Pons (tissue), 1 donor: ENCODE data around the gene NPY.
"Not testable (repeated sequence)": the region's sequence is repeated elsewhere in the genome, so short reads cannot be mapped to it uniquely, and the experiment has no call there.

Experiments used
- DNase-seq: peaks from one replicate; pipeline ENCODE4 v3.0.0-alpha.2; 2016; ENCODE audit warnings: low spot score

The NPY gene

GRCh38 chr7:24283897-24284698 is at the start of gene NPY:
NPY (plus strand) TSS chr7:24284190; CDS start chr7:24285241, 1,051 bp downstream.
- DNase-seq = no peak

- DNase-seq = no peak
Measured at GRCh38 chr7:24239260-24239659, 44.7 kb upstream of the NPY start.

GRCh38 chr7:24241206-24241605 is 42.8 kb upstream of the NPY start:
- no peak for DNase-seq

- no peak for DNase-seq
Measured at GRCh38 chr7:24244554-24244953, 39.4 kb upstream of the NPY start.

GRCh38 chr7:24245362-24245761 is 38.6 kb upstream of the NPY start:
- DNase-seq = no peak

GRCh38 chr7:24249266-24249665 is 34.7 kb upstream of the NPY start:
- DNase-seq = no peak

- no peak for DNase-seq
Measured at GRCh38 chr7:24251568-24251967, 32.4 kb upstream of the NPY start.

GRCh38 chr7:24255139-24255538 is 28.9 kb upstream of the NPY start:
- DNase-seq = no peak

GRCh38 chr7:24258324-24258723 is 25.7 kb upstream of the NPY start:
- DNase-seq = not testable (repeated sequence)

- DNase-seq = no peak
Measured at GRCh38 chr7:24271938-24272337, 12.1 kb upstream of the NPY start.

- DNase-seq = no peak
Measured at GRCh38 chr7:24279512-24279911, 4.5 kb upstream of the NPY start.

GRCh38 chr7:24283554-24283896 is 465 bp upstream of the NPY start:
- no peak for DNase-seq

GRCh38 chr7:24284699-24285506 is 913 bp downstream of the NPY start:
- no peak for DNase-seq

GRCh38 chr7:24290004-24290641 is 6.1 kb downstream of the NPY start:
- peak; percentile 73 for DNase-seq

- no peak for DNase-seq
Measured at GRCh38 chr7:24291271-24291670, 7.3 kb downstream of the NPY start.

GRCh38 chr7:24297362-24297761 is 13.4 kb downstream of the NPY start:
- DNase-seq = no peak

- DNase-seq = no peak
Measured at GRCh38 chr7:24298696-24299095, 14.7 kb downstream of the NPY start.

GRCh38 chr7:24299192-24299591 is 15.2 kb downstream of the NPY start:
- DNase-seq = no peak

- DNase-seq = no peak
Measured at GRCh38 chr7:24301703-24302102, 17.7 kb downstream of the NPY start.

- DNase-seq = no peak
Measured at GRCh38 chr7:24304494-24305095, 20.6 kb downstream of the NPY start.

GRCh38 chr7:24307326-24307725 is 23.3 kb downstream of the NPY start:
- DNase-seq = no peak

- no peak for DNase-seq
Measured at GRCh38 chr7:24312588-24312987, 28.6 kb downstream of the NPY start.

- DNase-seq = no peak
Measured at GRCh38 chr7:24313777-24314176, 29.8 kb downstream of the NPY start.
